HuH-7.5 (cell line): Measurements from ENCODE around the gene RUNX3.

Source experiments
- DNase-seq: peaks from one replicate; pipeline ENCODE4 v3.0.0; 2011; ENCODE audit warnings: low spot score

RUNX3 gene

DNA sequence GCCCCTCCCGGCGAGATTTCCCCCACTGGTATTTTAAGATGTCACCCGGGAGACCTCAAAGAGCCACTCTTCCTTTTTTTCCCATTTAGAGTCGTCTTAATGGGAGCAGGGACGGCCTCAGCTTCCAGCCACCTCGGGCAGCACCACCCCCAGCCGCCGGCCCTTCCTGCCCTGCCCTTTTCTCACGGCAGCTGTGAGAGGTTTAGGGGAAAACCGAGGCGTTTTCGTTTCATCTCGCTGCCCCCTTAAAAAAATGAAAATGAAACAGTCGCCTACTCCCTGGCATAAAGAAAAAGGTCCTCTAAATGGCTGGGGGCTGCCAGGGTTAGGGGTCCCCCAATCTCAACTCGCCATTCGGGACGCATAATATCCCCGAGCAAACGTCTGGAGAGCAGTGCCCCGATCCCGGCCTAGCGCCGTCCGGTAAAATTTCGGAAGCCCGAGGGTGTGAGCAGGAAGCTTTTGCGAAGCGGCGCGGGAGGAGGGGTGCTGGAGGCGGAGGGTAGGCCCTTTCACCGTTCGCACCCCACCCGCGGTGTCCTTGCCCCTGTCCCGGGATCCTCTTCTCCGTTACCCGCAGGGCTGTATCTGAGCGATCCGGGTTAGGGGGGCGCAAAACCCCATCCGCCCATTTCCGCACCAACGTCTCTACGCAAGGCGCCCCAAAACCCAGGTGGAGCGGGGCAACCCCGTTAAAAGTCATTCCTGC lies 1.2 kb downstream of the RUNX3 start:
- no peak for DNase-seq

DNA sequence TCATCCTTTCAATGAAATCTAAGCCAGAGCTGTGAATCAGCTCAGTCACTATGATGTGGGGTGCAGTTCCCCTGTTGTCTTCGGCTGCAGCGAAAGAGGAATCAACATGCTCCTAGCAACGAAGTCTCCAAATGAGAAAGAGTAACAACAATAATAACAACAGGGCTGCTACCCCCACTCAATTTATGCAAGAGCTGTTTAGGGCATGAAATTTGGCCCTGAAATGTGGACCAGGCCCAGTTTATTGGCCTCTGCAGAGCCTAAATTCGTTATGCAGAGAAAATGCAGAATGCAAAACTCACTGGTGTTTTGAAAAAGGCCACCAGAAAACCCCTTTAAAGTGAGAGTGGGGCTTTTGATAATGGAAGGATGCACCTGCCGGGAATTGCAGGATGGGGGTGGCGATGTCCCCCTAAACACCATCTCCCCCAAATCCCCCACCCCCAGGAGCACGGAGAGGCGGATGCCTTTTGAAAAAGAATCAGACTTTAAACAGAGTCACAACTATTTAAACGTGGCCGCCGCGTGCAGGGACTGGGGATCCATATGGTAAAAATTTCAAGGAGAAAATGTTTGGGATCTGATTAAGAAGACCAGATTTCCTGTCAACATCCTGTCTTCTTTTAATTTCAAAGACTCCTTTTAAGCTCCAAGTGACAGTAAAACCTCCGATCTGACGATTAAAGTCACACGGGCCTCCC lies 1.9 kb downstream of the RUNX3 start:
- DNase-seq, result no peak

DNA sequence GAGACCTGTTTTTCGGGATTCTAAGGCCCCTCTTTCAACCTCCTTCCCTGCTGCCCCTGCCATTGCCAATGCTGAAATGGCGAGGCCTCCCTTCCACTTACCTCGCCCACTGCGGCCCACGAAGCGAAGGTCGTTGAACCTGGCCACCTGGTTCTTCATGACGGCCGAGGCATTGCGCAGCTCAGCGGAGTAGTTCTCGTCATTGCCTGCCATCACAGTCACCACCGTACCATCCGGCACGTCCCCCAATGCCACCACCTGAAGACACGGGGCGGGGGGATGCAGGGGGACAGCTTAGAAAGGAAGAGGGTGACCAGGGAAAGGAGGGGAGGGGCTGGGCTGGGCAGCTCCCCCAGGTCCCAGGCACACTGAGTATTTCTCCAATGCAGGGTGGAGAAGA lies 2.6 kb downstream of the RUNX3 start:
- no peak for DNase-seq

DNA sequence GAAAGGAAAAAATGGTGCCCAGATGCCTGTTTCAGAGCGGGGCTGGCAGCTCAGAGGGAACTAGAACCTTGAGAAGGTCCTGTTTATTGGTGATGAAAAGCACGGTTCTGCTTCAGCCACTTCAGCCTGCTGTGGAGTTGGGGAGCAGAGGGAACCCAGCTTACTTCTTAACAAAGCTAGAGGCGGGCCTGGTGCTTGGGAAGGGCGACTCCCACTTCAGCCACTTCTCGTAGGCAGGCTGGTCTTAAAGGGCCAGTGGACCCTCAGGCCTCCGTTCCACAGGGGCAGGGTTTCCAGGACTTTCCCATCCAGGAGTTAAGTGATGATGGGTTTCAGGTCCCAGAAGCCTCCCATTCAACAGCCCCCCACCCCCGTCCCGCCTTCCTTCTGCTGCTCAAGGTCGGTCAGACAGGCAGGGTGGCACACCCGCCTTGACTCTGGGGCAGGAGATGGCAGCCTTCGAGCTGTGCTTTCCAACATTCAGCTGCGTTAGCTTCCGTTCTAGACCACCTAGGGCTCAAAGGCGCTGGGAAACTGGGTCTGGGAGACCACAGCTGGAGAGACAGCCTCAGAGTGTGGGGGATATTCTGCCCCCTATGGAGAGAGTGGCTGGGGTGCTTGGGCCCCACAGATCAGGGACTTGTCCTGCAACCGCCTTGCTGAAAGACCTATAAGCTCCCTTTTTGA lies 3.4 kb downstream of the RUNX3 start:
- no peak for DNase-seq

DNA sequence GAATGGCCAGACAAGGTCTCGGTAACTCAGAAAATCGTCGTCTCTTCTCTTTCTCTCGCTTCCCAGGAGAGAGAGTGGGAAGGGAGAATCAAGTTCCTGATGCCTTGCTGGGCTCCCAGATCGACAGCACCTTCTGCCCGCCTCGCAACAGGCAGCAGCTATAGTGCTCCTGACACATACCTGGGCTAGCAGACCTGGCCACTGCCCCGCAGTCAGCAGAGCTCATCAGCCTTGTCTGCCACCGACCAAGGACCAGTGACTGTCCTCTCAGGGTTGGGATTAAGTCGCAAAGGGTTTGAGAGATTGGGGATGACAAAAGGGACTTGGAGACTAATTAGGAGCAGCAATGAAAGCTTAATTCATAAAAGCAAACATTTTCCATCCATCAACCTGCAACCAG lies 4.1 kb downstream of the RUNX3 start:
- DNase-seq, result no peak

DNA sequence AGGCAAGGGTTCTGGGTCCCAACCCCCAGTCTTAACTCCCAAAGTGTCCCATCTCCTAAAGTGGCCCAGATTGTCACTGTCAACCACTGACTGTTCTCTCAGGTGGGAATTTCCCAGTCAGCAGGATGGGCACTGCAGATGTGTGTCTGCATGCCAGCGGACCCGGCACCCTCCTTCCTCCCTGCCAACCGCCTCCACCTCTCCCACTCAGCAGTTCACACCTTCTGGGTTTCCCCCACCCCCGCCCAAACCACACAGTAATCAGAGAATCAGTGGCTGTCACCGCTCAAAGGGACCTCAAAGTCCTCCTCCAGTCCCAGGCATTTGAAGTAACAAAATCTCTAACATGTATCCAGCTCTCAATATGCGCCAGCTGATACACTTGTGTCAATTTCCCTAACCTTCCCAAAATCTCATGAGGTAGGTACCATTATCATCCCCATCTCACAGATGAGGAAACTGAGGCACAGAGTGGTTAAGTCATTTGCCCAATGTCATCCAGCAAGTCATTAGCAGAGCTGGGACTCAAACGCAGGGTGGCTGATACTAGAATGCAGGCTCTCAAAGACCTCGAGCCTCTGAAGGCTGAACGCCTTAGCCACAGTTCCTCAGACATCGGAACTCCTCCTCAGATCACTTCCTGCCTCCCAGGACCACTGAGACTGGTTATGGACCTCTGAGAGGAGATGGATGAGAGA lies 4.8 kb downstream of the RUNX3 start:
- no peak for DNase-seq

DNA sequence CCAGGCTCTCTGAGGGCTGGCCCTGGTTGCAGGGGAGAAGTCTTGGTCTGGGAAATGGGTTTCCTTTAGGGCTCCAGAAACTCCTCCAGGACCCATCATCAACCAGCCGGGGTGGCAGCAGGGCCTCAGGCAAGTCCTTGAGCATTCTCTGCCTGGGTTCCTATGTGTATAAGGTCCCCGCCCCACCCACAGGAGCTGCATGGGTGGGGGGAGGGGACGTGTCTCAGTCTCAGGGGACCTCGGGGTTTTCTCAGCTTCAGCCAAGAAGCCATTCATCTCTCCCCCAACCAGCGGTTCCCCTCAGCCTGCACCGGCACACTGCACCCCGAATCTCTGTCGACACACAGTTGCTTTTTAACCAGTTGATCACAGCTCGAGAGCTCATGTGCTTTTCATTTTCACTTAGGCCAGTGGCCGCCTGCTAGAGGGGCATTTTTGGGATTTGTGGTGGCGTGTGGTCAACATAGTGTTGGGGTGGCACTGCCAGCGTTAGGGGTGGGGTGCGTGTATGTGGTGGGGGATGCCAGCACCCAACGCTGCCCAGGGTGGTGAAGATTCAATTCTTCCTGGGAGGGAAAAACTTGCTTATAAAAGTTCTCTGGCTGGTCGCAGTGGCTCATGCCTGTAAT lies 6.5 kb downstream of the RUNX3 start:
- no peak for DNase-seq

DNA sequence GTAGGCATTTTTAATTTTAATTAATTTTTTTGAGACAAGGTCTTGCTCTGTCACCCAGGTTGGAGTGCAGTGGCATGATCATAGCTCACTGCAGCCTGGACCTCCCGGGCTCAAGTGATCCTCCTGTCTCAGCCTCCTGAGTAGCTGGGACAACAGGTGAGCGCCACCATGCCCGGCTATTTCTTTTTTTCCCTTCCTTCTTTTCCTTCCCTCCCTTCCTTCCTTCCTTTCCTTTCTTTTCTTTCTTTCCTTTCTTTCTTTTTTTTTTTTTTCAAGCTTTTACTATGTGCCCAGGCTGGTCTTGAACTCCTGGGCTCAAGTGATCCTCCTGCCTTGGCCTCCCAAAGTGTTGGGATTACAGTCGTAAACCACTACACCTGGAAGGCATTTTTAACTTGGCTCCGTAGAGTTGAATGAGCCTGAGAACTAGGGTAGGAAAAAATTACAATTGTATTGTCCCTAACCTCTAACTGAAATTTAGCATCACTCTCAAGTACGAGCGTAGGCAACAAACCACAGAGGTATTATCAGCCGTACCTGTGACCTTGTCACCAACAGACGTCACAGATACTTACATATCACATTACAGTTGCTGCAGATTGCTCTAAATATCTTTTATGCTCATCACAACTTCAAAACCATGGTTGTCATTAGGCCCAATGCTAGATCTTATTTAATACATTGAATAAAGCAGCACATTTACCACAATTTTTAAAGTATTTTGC lies 8.0 kb downstream of the RUNX3 start:
- DNase-seq, result no peak

DNA sequence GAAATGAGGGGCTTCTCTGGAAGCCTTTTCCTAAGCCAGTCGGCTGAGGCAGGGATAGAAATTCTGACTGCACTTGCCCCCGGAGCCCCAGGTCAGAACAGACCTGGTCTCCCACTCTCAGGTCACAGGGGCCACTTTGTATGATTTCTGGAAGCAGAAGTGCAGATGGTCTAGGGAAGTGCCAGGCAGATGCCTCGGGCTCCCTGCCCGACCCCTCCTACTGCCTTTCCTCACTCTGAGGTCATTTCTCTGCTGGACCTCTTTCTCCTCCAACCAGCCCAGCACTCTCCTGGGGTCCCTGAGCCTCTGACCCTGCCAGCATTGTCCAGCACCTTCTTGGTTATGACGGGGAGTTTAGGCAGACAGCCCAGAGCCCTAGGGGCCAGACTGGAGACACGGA lies 8.7 kb downstream of the RUNX3 start:
- DNase-seq, result no peak

DNA sequence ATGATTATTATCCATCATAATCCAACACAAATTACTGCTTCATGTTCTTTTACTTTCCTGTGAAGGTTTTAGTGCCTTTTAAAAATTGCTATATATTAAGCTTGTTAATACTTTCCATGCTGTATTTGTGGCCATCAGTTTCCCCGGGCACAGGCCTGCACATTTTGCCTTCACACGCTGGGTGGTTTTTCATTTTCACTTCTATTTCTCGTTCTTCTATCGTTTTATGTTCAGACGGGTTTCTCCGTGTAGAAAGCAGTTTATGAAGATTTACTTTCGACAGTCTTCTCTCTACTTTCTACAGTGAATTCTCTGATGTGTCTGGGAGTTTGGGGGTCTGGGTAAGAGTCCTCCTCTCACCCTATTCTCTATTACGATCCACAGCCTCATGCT lies 9.5 kb downstream of the RUNX3 start:
- DNase-seq, result no peak

DNA sequence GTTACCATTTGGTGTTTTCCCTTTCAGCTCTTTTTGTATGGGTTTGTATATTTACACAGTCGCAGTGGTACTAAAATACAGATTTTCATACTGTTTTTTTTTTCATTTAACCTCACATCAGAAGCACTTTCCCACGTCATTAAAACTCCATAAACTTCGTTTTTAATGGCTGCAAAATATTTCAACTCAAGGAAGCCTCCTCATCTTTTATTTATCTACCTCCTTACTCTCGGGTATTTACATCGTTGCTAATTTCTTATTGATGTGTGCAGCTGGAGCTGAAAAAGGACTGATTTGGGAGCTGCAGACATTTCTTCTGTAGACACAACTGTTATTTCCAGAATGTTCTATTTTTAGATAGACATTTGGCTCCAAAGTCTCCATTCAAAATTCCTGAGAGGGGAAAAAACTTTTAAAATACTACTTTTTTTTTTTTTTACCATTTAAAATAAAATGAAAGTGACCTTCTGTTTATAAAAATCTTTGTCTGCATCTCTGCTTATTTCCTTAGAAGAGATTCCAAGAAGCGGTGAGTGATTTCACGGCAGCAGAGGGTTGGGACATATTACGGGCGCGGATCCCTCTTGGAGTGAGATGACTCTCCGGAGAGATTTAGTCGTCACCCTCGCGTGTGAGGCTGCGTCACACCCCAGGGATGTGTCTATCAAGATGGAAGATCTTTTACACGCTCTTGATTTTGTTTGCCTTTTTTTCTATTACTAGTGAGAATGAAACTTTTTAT lies 10.1 kb downstream of the RUNX3 start:
- DNase-seq, result no peak

DNA sequence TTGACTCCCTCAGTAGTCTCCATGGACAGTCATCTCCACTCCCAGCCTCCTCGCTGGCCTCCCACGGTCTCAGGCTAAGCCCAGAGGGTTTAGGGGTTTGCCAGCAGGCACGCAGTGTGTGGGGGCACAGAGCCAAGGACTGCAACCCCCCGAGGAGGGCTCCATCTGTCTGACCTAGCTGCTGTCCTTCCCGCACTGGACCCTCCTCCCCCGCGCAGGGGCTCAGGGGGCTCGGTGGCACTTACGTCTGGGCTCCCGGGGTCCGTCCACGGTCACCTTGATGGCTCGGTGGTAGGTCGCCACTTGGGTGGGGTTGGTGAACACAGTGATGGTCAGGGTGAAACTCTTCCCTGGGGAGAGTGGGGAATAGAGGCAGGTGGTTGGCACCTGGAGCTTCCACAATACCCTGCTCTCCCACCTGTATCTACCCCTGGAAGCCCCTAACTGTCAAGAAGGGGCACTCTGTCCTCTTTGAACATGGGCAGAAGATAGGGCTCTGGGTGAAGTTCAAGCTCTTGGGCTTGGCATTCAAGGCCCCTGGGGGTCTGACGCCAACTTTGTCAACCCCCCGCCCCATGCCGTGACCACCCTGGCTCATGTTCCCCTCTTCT lies 11.0 kb downstream of the RUNX3 start:
- DNase-seq, result no peak

DNA sequence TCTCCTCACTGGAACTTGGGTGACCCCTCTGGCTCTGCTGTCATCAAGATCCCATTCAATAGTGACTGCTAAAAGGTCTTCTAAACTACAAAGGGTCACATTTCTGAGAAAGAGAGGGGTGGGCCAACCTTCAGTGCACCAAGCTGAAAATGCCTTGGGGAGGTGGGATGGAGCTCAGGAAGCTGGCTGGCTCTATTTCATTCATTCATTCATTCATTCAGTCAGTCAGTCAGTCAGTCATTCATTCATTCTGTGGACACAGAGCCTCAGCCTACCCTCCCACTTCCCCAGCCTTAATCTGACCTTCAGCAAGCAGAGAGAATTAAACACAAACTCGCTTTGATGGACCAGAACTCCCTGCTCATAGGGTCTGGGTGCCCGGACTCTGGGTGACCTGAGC lies 11.7 kb downstream of the RUNX3 start:
- no peak for DNase-seq

DNA sequence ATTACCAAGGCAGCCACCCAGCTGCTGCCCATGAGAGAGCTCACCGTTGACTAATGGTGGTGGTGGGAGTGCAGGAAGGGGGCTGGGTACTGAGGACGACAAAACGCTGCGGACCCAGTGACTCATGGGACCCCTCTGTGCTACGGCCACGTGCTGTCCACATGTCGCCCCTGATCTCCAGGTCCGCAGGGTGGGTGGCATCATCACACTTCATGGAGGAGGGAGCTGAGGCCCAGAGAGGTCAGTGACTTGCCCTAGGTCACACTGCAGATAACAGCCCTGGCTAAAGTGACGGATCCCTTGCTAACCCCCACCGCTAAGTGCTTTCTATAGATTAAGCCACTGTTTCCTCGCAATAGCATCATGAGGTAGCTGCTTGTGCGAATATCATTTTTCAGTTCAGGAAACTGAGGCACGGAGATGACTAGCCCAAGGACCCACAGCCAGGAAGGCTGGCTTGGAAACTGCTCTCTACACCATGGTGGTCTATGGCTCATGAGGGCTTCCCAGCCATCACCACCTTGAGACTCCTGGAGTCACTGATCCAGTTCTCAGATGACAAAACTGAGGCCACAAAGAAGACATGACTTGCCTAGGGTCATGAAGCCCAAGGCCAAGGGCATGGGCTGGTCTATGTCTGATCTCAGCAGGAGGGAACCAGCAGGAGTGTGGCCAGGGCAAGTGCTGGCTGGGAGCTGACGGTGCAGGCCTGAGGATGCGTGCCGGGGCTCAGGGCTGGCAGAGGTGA lies 12.6 kb downstream of the RUNX3 start:
- DNase-seq, result no peak

DNA sequence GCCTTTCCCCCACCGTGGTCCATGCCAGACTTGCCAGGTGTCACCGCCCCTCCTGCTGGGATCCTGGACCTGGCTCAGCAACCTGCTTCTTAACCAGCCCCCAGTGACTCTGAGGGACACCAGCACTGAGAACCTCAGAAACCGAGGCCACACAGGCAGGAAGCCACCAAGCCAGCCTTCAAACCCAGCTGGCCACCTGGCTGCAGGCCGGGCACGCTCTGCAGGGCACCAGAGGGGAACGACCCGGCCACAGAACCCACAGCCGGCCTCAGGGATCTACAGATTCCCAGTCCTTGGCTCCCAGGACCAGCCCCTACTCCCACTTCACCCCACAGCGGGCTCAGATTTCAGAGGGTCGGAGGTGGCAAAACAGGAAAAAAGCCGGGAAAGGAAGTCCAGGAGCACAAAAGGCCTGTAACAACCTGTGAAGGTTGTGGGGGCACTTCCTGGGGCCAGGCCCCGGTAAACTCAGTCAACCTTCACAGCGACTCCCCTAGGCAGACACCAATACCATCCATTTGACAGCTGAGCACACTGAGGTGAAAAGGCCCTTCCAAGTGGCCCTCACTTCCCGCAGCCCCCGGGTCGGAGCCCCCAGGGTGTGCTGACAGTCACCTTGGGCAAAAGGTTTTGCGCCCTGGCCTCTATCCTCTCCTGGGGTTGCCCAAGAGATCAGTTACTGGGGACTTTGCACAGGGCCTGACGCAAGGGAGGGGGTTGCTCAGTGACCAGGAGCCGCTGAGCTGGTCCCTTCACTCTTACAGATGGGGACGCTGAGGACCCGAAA lies 14.1 kb downstream of the RUNX3 start:
- no peak for DNase-seq

DNA sequence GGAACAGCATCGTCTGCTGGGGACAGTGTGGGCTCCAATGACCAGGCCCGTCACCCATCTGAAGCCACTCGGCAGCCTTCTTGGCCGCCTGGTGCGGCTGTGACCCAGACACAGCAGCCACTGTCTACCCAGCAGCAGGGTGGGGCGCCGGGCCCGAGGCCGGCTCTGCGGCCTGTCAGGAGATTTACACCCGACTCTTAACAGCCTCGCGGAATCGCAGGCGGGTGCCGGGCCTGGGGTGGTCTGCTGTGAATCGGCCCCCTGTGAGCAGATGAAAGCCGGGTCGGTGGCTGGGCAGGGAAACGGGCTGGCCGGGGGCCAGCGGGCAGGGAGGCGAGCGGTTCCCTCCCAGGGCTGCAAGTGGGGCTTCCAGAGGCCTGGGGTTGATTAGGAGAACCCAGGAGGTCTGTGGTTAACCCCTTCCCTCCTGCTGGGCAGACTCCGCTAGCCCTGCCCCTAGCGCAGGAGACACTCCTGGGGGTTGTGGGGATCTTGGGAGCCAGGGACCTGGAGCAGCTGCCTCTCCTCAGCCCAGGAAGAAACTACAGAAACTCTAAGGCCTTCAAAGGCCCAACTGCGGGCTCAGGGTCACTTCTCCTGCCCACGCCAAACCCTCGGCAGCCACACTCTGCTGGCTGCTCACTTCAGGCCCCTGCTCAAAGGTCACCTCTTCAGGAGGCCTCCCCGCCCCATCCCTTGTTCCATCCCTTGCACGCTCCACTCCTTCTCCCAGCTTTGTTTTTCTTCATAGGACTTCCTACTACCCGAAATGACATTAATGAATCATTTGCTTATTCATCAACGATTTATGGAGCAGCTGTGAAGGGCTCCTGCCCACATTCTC lies 15.6 kb downstream of the RUNX3 start:
- no peak for DNase-seq

DNA sequence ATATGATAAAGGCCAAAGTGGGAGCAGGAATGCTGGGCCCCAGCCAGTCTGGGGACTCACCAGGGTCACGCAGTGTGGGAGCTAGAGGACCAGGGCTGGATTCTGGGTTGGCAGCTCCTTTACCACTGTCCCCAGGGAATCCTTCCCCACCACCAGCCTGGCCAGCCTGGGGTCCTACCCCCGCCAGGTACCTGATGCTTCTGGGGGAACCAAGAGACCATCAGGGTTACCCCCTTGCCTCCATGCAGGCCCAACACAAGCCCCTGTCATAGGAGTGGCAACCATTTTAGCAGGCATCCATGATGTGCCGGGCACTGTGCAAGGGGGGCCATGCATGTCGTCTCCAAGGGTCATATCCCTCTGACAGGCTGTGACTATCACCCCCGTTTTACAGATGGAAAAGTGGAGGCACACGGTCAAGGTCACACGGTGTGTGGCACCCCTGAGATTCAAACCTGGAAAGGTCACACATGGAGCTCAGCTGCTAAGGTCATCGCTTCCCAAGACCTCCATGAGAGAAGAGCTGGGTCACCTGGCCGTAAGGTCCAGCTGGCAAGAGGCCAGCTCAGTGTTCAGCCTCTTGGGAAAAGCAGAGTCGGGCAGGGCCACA lies 16.4 kb downstream of the RUNX3 start:
- DNase-seq, result no peak

DNA sequence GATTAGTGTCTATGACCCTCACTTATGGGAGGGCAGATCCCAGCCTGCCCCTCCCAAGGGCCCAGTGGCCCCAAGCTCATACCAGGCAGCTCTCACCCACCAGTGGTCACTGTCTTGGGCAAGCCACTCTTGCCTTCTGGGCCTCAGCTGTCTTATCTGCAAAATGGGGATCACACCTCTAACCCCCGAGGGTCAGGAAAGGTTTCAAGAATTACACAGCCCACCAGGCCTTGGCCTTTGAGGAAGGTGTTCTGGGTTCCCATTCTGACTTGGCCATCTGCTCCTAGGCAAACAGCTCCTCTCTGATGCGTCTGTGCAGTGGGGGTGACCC lies 16.8 kb downstream of the RUNX3 start:
- no peak for DNase-seq
